ENCODE data around the gene BORCS8. TPM values are rescaled to one million over a fixed set of nuclear protein-coding genes. Genes with fewer than 3 reads are reported as not detected.
A peak's percentile ranks its signal among the peaks of the same experiment; 100 is the strongest.
"Not testable (repeated sequence)": the region's sequence is repeated elsewhere in the genome, so short reads cannot be mapped to it uniquely, and the experiment has no call there.

The BORCS8 gene
- total and polyA plus RNA-seq, 5 donors: 27.5 to 33.2 (median 30.3) TPM

DNA sequence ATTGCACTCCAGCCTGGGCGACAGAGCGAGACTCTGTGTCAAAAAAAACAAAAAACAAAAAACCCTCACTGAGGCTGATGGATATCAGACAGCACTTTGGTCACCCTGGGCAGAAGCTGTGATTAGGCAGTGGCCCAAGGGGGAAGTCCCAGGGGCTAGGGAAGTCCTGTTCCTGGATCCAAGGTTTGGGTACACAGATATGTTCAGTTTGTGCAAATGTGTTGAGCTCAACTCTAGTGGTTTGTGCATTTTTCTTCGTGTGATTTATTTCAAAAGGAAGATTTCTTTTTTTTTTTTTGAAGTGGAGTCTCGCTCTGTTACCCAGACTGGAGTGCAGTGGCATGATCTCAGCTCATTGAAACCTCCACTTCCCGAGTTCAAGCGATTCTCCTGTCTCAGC lies 34.1 kb downstream of the BORCS8 start:
- 78% methylated on average over 6 of the region's 6 CpGs for WGBS
- ATAC-seq: no peak
- Histone ChIP-seq H3K4me1 (ENCODE audit: control insufficient read depth, insufficient read depth, low read length) (no peaks in the 10 kb centered on the region), H3K27ac (ENCODE audit: low read length) (no peak overlapping the region), H3K9me3 (ENCODE audit: control insufficient read depth, low read length) (no peaks in the 10 kb centered on the region), H3K4me3 (ENCODE audit: low read length) (no peak overlapping the region), H3K27me3 (ENCODE audit: control insufficient read depth, insufficient read depth) (no peaks in the 10 kb centered on the region)
- DNase-seq: no peak
- intact Hi-C loops (cut with DNase I): no loop called here

DNA sequence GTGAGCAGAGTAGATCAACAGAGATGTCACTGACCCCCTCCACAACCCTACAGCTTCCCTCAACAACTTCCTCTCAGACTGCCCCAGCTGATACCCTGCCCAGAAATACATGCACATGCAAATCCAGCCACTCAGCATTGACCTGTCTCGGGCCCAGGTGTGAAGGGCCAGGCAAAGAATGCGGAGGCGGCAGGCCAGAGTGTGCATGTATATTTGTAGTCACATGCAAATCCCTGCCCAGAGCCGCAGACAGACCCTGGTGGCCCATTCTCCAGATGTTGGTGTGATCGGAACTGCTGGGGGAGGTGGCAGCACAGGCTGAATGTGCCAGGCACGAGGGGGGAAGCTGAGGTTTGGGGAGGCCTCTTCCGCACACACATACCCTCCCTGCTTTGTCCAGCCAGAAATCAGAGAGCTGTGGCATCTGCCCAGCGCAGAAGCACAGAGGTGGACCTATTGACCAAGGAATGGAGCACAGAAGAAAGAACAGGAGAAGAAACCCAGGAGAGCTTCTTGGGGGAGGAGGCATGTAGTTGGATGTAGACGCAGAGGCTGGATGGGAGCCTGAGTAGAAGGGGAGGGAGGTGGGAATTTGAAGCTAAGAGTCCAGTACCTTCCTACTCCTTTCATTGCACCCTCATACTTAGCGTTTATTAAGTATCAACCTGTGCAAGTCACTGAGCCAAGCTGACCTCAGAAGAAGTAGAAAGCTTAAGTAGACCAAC lies 36.3 kb downstream of the BORCS8 start:
- no peaks in the 10 kb centered on the region for H3K27me3 ChIP-seq (ENCODE audit: control insufficient read depth, insufficient read depth)
- H3K9me3 ChIP-seq (ENCODE audit: control insufficient read depth, low read length): no peaks in the 10 kb centered on the region
- no peak for ATAC-seq
- intact Hi-C loops (cut with DNase I): no loop called here
- 89% methylated on average over 10 of the region's 10 CpGs for WGBS
- H3K27ac ChIP-seq (ENCODE audit: low read length): no peak overlapping the region
- DNase-seq: no peak
- H3K4me1 ChIP-seq (ENCODE audit: control insufficient read depth, insufficient read depth, low read length): no peaks in the 10 kb centered on the region
- no peak overlapping the region for H3K4me3 ChIP-seq (ENCODE audit: low read length)

DNA sequence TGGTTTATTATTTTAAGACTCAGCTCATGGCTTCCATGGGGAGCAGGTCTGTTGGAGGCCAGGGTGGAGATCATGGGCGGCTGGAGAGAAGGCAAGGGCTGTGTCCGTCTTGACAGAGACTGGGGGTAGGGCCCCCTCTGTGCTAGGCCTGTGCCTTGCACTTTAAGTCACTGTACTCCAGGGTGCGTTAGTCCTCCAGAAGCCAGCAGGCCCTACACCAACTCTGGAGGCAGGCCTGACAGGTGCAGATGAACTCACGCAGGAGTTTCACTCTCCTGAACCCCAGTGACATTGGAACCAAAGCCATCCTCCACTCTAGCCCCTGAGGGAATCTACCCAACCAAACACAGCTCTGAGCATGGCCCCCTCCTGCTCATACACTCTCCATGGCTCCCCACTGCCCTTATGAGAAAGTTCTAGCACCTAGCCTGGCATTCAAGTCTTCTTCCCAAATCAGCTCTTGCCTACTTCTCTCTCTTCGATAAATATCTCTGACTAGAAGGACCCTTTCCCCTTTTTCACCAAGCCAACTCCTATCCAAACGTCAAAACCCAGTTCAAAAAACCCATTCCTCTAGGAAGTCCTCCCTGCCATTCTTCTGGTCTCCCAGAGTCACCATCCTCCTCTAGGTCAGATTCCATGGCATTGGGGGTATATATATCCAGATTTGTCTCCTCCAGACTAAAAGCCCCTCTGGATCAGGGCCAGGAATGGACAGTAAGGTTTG lies 37.0 kb downstream of the BORCS8 start:
- Histone ChIP-seq H3K4me3 (ENCODE audit: low read length) (no peak overlapping the region), H3K27me3 (ENCODE audit: control insufficient read depth, insufficient read depth) (no peaks in the 10 kb centered on the region), H3K9me3 (ENCODE audit: control insufficient read depth, low read length) (no peaks in the 10 kb centered on the region), H3K27ac (ENCODE audit: low read length) (no peak overlapping the region), H3K4me1 (ENCODE audit: control insufficient read depth, insufficient read depth, low read length) (no peaks in the 10 kb centered on the region)
- intact Hi-C loops (cut with DNase I): no loop called here
- WGBS: 95% methylated on average over 6 of the region's 6 CpGs
- ATAC-seq: no peak
- no peak for DNase-seq

- Histone ChIP-seq H3K9me3 (ENCODE audit: control insufficient read depth, low read length) (no peaks in the 10 kb centered on the region), H3K4me1 (ENCODE audit: control insufficient read depth, insufficient read depth, low read length) (no peaks in the 10 kb centered on the region), H3K27ac (ENCODE audit: low read length) (no peak overlapping the region), H3K4me3 (ENCODE audit: low read length) (no peak overlapping the region), H3K27me3 (ENCODE audit: control insufficient read depth, insufficient read depth) (no peaks in the 10 kb centered on the region)
- DNase-seq: peak in 1 of 3 donors; percentile 68
- ATAC-seq: no peak
- intact Hi-C loops (cut with DNase I): no loop called here
- WGBS: 66% methylated on average over 13 of the region's 13 CpGs
These were observed 39.1 kb downstream of the BORCS8 start for GRCh38 chr19:19152668-19153384.

DNA sequence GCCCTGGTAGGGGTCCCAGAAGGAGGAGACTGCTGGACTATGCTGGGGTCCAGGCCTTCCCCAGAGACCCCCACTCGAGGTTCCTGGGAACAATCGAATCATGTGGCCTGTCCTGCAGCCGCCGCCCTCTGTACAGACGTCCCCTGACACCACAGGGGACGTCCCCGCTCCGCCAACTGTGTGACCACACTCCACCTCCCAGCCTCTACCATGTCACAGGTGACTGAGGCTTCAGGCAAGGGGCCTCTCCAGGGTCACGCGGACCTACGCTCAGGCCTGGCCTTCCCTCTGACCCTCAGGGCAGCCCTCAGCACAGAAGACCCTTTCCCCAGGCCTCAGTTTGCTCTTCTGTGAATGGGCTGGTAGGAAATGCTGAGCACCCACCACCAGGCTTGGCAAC lies 40.5 kb downstream of the BORCS8 start:
- 77% methylated on average over 11 of the region's 11 CpGs for WGBS
- DNase-seq (peak in 2 of 3 donors; percentile 16 to 24), ATAC-seq (no peak)
- intact Hi-C loops (cut with DNase I): no loop called here
- Histone ChIP-seq H3K9me3 (ENCODE audit: control insufficient read depth, low read length) (no peaks in the 10 kb centered on the region), H3K4me3 (ENCODE audit: low read length) (no peak overlapping the region), H3K4me1 (ENCODE audit: control insufficient read depth, insufficient read depth, low read length) (no peaks in the 10 kb centered on the region), H3K27ac (ENCODE audit: low read length) (no peak overlapping the region), H3K27me3 (ENCODE audit: control insufficient read depth, insufficient read depth) (no peaks in the 10 kb centered on the region)

DNA sequence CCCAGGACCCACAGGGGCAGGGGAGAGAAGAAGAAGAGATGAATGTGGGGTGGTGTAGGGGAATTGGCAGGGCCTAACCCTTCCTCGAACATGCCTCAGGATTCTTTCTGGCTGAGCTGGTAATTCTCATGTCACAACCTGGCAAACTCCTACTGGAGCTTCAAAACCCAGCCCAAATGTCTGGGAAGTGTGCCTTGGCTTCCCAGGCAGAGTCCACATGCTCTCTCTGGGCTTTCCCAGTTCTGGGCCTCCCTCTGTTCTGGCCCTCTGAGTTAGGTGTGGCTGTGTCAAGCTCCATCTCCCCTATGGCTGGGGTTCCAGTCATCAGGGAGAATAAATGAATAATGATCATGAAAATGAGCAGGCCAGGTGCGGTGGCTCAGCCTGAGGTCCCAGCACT lies 42.5 kb downstream of the BORCS8 start:
- Histone ChIP-seq H3K27ac (ENCODE audit: low read length) (no peak overlapping the region), H3K4me3 (ENCODE audit: low read length) (no peak overlapping the region), H3K4me1 (ENCODE audit: control insufficient read depth, insufficient read depth, low read length) (no peaks in the 10 kb centered on the region), H3K9me3 (ENCODE audit: control insufficient read depth, low read length) (no peaks in the 10 kb centered on the region), H3K27me3 (ENCODE audit: control insufficient read depth, insufficient read depth) (no peaks in the 10 kb centered on the region)
- intact Hi-C loops (cut with DNase I): loop anchor here in 1 of 4 donors (10.0 kb wide), 1 partner anchor 195 kb away; no protein-coding TSS in a partner anchor
- WGBS: 89% methylated on average over 2 of the region's 2 CpGs
- peak in 1 of 3 donors; percentile 6 for DNase-seq
- ATAC-seq: no peak

- not testable (repeated sequence) for H3K4me1 ChIP-seq (ENCODE audit: control insufficient read depth, insufficient read depth, low read length); H3K9me3 ChIP-seq (ENCODE audit: control insufficient read depth, low read length); ATAC-seq; H3K4me3 ChIP-seq (ENCODE audit: low read length); H3K27ac ChIP-seq (ENCODE audit: low read length); H3K27me3 ChIP-seq (ENCODE audit: control insufficient read depth, insufficient read depth)
- WGBS: 98% methylated on average over 8 of the region's 8 CpGs
- intact Hi-C loops (cut with DNase I): loop anchor here in 1 of 4 donors (10.0 kb wide), 1 partner anchor 196 kb away; no protein-coding TSS in a partner anchor
- DNase-seq: peak in 1 of 3 donors; percentile 17
These were observed 43.4 kb downstream of the BORCS8 start for GRCh38 chr19:19148504-19148903.

DNA sequence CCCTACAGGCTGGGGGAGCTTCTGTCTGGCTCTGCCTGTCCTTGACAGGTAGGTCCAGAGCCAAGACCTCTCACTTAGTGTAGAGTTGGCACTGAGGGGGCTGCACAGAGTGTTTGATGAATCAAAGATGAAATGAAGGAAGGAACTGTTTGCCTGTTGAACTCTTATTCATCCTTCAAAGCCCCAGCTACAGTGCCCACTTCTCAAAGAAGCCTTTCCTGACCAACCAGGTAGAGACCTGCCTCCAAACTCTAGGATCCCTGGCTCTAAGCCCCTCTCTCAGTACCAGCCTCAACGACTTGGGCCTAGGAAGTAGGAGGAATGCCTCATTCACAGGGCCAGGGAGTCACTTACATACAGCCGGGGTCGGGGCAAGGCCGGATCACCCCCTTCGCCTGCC lies 44.6 kb downstream of the BORCS8 start:
- intact Hi-C loops (cut with DNase I): loop anchor here in 1 of 4 donors (10.0 kb wide), 1 partner anchor 197 kb away; no protein-coding TSS in a partner anchor
- Histone ChIP-seq H3K27me3 (ENCODE audit: control insufficient read depth, insufficient read depth) (no peaks in the 10 kb centered on the region), H3K4me3 (ENCODE audit: low read length) (no peak overlapping the region), H3K4me1 (ENCODE audit: control insufficient read depth, insufficient read depth, low read length) (no peaks in the 10 kb centered on the region), H3K27ac (ENCODE audit: low read length) (no peak overlapping the region), H3K9me3 (ENCODE audit: control insufficient read depth, low read length) (no peaks in the 10 kb centered on the region)
- ATAC-seq (no peak), DNase-seq (no peak)
- 97% methylated on average over 5 of the region's 5 CpGs for WGBS

- WGBS: 96% methylated on average over 7 of the region's 7 CpGs
- peak in 2 of 3 donors; percentile 36 to 46 for DNase-seq
- ATAC-seq: no peak
- Histone ChIP-seq H3K27me3 (ENCODE audit: control insufficient read depth, insufficient read depth) (no peaks in the 10 kb centered on the region), H3K9me3 (ENCODE audit: control insufficient read depth, low read length) (no peaks in the 10 kb centered on the region), H3K4me1 (ENCODE audit: control insufficient read depth, insufficient read depth, low read length) (no peaks in the 10 kb centered on the region), H3K4me3 (ENCODE audit: low read length) (no peak overlapping the region), H3K27ac (ENCODE audit: low read length) (no peak overlapping the region)
- intact Hi-C loops (cut with DNase I): loop anchor here in 1 of 4 donors (10.0 kb wide), 1 partner anchor 198 kb away; no protein-coding TSS in a partner anchor
These were observed 45.1 kb downstream of the BORCS8 start for GRCh38 chr19:19146865-19147264.

DNA sequence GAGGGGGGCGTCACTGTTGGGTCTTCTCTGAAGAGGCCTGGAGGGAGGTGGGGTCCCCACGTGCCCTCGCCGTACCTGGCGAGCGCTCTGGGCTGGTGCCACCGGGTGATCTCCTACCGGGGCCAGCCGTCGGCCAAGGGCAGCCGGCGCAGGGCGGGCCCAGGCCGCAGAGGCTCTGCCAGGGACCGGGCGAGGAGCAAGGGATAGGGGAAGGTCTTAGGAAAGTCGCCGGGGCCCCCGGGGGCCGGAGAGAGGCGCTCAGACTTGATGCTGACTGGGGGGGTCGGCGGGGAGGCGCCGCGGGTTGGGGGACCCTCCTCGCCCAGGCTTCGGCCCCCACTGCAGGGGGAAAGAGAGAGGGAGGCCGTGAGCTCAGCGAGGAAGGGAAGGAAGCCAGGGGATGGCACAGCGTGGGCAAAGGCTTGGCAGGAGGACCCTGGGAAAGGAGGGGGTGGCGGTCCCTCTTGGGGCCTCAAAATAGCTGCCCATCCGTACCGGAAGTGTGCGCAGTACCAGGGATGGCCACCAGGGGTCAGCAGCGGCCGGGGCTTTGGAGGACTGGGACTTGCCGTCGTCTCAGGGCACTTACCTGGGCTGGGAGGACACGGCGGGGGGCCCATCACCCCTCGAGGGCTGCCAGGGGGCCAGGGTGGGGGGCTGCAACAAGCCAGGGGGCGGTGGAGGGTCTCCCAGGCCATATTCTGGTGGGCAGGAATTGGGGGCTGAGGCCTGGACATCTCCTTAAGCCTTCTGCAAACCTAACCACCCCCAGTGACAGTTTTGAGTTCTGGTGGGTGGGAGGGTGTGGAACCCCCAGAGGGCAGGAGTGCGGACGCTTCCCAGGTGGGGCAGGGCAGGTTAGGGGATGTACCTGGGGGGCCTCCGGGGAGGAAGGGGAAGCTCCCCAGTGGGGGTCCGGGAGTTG lies 46.0 kb downstream of the BORCS8 start:
- H3K9me3 ChIP-seq (ENCODE audit: control insufficient read depth, low read length): no peaks in the 10 kb centered on the region
- H3K27ac ChIP-seq (ENCODE audit: low read length): no peak overlapping the region
- DNase-seq (peak; percentile 78 to 92 (median 91)), ATAC-seq (peak; percentile 69 to 81)
- intact Hi-C loops (cut with DNase I): loop anchor here in 1 of 4 donors (10.0 kb wide), 1 partner anchor 199 kb away; no protein-coding TSS in a partner anchor
- no peak overlapping the region for H3K4me3 ChIP-seq (ENCODE audit: low read length)
- no peaks in the 10 kb centered on the region for H3K4me1 ChIP-seq (ENCODE audit: control insufficient read depth, insufficient read depth, low read length)
- 28% methylated on average over 47 of the region's 47 CpGs for WGBS
- no peaks in the 10 kb centered on the region for H3K27me3 ChIP-seq (ENCODE audit: control insufficient read depth, insufficient read depth)
